HAP-1 (cell line): ENCODE results near the gene NF2.
A peak's percentile ranks its signal among the peaks of the same experiment; 100 is the strongest.

Experiments
- DNase-seq, 2 experiments: peaks; one replicate each; pipeline ENCODE4 v3.0.0-alpha.2; 2016 to 2020; ENCODE audit warnings: low spot score in 2 of 2
- H3K27me3 ChIP-seq: fragments of 250-450 bp; sonication (Bioruptor Pico); 2 replicates; pipeline ENCODE4 v1.5.1; 2020; ENCODE audit warnings: low read depth, mild to moderate bottlenecking, moderate library complexity
- H3K36me3 ChIP-seq: fragments of 250-450 bp; sonication (Bioruptor Pico); replicated peaks from 2 replicates; pipeline ENCODE4 v1.5.1; 2020; ENCODE audit warnings: mild to moderate bottlenecking
- H3K4me1 ChIP-seq: fragments of 250-450 bp; sonication (Bioruptor Pico); 2 replicates; pipeline ENCODE4 v1.5.1; 2020; ENCODE audit warnings: mild to moderate bottlenecking
- H3K4me3 ChIP-seq: fragments of 250-450 bp; sonication (Bioruptor Pico); 2 replicates; pipeline ENCODE4 v1.5.1; 2020; ENCODE audit warnings: mild to moderate bottlenecking, moderate library complexity
- H3K9me3 ChIP-seq: fragments of 250-450 bp; sonication (Bioruptor Pico); 2 replicates; pipeline ENCODE4 v1.5.1; 2020; ENCODE audit warnings: mild to moderate bottlenecking, moderate library complexity
- in situ Hi-C: fragments of 300-500 bp; cut with MboI; formaldehyde crosslinking; loops from 3 replicates; pipeline ENCODE4 v1.14.3; 2020; ENCODE audit warnings: low sequenced_read_pairs, inconsistent platforms, mixed read lengths

NF2 gene

DNA sequence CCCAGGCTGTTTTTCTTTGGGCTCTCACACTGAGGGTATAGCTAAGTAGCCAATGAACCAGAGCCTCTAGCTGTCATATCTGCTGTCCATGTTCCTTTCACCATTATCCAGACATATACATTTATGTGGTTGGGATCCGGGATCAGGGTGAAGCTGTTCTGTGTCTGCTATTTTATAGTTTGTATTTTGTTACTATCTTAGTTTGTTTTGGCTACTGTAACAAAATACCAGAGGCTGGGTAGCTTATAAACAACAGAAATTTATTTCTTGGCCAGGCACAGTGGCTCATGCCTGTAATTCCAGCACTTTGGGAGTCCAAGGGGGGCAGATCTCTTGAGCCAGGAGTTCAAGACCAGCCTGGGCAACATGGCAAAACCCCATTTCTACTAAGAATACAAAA lies 75.9 kb downstream of the NF2 start:
- Histone ChIP-seq H3K9me3 (no peaks in the 10 kb centered on the region), H3K4me1 (no peaks in the 10 kb centered on the region), H3K4me3 (no peak overlapping the region), H3K27me3 (no peaks in the 10 kb centered on the region), H3K36me3 (peaks cover 70% of the 10 kb centered on the region)
- in situ Hi-C loops: no loop called here
- no peak for DNase-seq

DNA sequence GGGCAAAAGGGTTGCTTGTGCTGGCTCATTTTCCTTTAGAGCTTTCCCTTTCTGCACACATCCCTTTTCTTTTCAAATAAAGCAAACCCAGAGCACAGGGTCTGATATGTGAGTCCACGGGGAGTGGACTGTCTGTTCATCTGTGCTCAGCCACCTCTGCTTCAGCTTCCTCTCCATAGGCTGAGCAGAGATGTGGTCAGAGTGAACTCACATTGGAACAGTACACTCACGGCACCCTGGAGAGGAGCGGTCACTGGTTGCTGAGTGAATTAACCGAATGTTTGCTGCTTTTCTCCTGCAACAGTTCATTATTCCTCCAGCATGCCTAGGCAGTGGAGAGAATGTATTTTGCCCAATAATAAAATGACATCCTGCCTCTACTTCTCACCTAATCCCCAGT lies 80.1 kb downstream of the NF2 start:
- in situ Hi-C loops: no loop called here
- H3K9me3 ChIP-seq: no peaks in the 10 kb centered on the region
- no peak overlapping the region for H3K4me3 ChIP-seq
- no peaks in the 10 kb centered on the region for H3K4me1 ChIP-seq
- DNase-seq: no peak
- no peaks in the 10 kb centered on the region for H3K27me3 ChIP-seq
- H3K36me3 ChIP-seq: peaks cover 52% of the 10 kb centered on the region

DNA sequence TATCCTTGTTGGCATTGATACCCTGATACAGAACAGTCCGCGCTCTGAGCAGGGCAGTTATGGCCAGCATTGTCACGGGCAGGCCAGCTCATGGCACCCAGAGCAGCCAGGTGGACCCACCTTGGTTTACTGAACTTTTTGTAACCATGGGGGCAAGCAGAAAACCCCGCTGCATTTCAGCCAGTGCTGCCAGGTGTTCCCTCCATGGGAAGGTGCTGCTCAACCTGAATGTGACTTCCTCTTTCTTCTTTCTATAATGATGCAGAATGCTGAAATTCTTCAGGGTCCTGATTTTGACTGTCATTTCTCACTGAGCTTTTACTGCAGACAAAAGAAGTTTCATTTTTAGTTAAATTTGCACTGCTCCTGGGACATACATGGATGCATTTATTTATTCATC lies 80.8 kb downstream of the NF2 start:
- Histone ChIP-seq H3K4me1 (peaks cover 2% of the 10 kb centered on the region), H3K4me3 (no peak overlapping the region), H3K9me3 (no peaks in the 10 kb centered on the region), H3K36me3 (peaks cover 44% of the 10 kb centered on the region), H3K27me3 (no peaks in the 10 kb centered on the region)
- in situ Hi-C loops: no loop called here
- no peak for DNase-seq

DNA sequence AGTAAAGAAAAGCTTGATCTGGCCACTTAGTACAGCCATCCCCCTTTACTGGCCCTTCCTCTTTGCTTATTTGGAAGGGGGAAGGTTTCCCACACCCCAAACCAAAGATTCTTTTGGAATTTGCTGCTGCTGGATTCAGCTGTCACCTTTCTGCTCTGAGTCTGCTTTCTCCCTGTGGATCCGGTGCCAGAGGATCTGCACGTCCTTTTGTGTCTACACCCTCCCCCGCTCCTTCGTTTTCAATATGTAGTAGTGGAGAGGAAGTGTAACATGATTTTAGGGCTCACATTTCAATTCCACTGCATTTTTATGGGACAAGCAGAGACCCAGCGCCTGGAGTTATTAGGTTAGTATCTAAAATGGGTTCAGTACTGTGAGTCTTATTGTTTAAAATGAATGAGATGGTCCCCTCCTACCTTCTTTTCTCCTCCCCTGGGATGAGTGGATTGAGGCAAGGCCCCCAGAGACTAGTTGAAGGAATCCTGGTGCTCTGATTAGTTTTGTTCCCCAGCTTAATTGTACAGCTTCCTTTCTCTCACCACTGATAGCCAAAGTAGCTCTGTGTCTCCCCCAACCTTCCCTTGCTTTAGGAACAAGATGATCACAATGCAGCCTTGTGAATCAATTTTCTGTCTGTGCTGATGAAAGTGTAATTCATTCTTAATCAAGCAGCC lies 85.9 kb downstream of the NF2 start:
- in situ Hi-C loops: no loop called here

DNA sequence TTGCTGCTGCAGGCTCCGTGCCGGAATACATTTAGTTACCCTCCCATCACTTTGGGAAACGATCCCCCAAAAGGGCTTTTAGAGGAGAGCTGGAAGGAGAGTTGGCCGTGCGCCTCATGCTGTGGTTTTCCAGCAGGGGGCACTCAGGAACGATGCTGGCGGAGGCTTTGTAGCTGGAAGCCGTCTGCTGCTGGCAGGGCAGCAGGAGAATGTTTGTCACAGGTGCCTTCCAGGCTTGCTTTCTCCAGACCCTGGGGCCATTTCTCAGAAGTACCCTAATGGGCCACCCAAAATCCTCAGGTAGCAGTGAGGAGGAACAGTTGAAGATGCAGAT lies 86.4 kb downstream of the NF2 start:
- DNase-seq: peak; percentile 47 to 75
- H3K4me1 ChIP-seq: peaks cover 9% of the 10 kb centered on the region
- no peak overlapping the region for H3K4me3 ChIP-seq
- H3K36me3 ChIP-seq: peaks cover 5% of the 10 kb centered on the region
- no peaks in the 10 kb centered on the region for H3K9me3 ChIP-seq
- H3K27me3 ChIP-seq: no peaks in the 10 kb centered on the region
- in situ Hi-C loops: no loop called here

More for the DNA sequence above, 85.9 kb downstream of the NF2 start:
- no peaks in the 10 kb centered on the region for H3K27me3 ChIP-seq
- DNase-seq: peak in 1 of 2 experiments; percentile 58
- peaks cover 9% of the 10 kb centered on the region for H3K4me1 ChIP-seq
- H3K9me3 ChIP-seq: no peaks in the 10 kb centered on the region
- H3K4me3 ChIP-seq: no peak overlapping the region
- H3K36me3 ChIP-seq: peaks cover 8% of the 10 kb centered on the region

DNA sequence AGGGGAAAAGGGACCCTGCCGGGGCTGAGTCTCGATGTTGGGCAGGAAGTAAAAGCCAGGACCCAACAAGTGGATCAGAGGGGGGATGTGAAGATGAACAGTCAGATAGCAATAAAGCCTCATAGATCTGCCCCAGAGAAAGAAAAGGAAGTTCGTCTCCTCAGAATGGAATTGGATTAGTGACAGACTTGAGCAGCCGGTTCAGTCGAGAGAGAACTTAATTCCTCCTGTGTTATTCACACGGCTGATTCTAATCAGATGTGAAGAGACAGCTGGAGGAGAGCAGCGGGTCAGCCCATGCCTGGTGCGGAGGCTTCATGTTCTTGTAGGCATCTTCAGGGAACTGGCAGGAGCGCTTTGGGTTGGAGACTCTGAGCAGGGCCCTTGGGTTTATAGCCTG lies 87.0 kb downstream of the NF2 start:
- Histone ChIP-seq H3K4me3 (no peak overlapping the region), H3K9me3 (no peaks in the 10 kb centered on the region), H3K4me1 (peaks cover 9% of the 10 kb centered on the region), H3K27me3 (no peaks in the 10 kb centered on the region), H3K36me3 (peaks cover 9% of the 10 kb centered on the region)
- in situ Hi-C loops: no loop called here
- DNase-seq: no peak

DNA sequence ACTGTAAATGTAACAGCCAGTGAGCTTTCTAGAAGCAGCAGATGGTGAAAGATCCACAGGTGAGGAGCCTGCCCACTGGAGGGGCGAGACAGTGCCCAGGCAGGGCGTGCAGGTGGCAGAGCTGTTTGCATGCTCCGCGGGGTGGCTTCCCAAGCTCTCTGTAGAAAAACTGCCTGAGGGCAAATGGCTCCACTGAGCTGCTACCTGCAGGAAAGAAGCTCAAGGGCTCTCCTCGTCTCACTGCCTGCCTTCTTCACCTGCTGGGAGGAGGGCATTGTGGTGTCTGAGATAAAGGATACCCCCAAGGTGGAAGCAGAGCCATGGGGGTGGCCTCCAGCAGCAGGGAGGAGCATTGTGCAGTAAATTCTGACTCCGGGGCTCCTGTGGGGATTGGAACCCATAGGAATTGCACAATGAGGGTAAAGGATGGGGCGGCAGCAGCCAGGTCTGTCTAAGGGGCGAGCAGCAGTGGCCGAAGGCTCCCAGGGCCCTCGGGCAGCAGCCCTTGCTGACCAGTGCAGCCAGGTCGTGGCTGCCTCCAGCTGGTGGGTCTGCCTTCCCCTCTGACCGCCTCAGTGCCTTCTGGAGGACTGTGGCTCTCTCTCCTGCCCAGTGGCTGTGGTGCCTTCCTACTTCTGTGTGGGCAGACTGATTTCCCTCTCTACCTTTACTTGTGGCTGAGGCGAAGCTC lies 88.3 kb downstream of the NF2 start:
- Histone ChIP-seq H3K4me3 (no peak overlapping the region), H3K36me3 (peaks cover 7% of the 10 kb centered on the region; the same call in 1 of the 2 replicates), H3K4me1 (peaks cover 9% of the 10 kb centered on the region), H3K27me3 (no peaks in the 10 kb centered on the region), H3K9me3 (no peaks in the 10 kb centered on the region)
- in situ Hi-C loops: no loop called here
- DNase-seq: no peak

DNA sequence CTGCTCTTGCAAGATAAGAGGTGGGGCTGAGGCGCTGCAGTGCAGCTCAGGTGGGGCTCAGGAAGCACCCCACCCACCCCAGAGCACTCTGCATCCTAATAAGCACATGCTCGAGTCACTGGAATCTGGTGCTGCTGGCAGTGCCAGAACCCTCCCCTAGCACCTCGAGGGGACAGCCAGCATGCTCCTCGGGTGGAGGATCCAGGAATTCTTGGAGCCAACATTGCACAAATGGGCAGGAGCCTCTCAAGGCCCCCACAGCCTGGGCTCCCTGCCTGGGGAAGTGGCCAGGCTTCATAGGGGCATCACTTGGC lies 88.9 kb downstream of the NF2 start:
- DNase-seq: no peak
- Histone ChIP-seq H3K4me1 (peaks cover 9% of the 10 kb centered on the region), H3K9me3 (no peaks in the 10 kb centered on the region), H3K27me3 (no peaks in the 10 kb centered on the region), H3K36me3 (peaks cover 7% of the 10 kb centered on the region; the same call in 1 of the 2 replicates), H3K4me3 (no peak overlapping the region)
- in situ Hi-C loops: no loop called here

DNA sequence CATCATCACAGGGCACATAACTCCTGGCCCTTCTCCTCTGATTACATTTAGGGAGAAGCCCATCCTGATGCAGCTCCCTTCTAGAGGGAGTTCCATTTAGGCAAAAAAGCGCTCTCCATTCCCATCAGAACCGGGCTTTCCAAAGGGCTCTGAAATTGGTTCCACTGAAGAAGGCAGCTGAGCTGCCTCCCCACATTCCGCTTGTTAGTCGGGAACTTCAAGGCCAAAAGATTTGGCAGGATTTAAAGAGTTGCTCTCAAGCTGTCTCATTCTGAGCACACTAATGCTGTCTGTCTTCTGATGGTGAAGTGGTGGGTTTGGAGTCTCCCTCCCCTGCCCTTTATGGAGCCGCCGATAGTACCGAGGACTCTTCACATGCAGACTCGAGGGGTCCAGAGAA lies 89.7 kb downstream of the NF2 start:
- Histone ChIP-seq H3K36me3 (peaks cover 7% of the 10 kb centered on the region; the same call in 1 of the 2 replicates), H3K4me3 (no peak overlapping the region), H3K4me1 (peaks cover 9% of the 10 kb centered on the region), H3K9me3 (no peaks in the 10 kb centered on the region), H3K27me3 (no peaks in the 10 kb centered on the region)
- DNase-seq: no peak
- in situ Hi-C loops: no loop called here

DNA sequence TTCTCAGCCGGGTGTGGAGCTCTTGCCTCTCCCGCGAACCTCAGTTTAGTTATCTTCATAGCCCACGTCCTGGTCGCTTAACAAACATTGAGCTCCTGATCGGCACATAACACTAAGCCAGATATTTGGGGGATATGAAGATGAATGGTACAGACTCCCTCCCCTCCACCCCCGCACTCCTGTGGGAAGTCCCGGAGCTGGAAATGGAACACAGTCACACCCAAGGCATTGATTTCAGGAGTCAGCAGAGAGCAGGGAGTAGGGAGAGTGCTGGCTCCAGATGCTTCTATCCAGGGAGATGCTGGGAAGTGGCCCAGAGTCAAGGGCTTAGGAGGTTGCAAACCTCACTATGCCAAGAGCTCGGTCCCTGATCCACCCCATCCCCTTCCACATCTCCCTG lies 90.2 kb downstream of the NF2 start:
- in situ Hi-C loops: no loop called here
- Histone ChIP-seq H3K36me3 (peaks cover 7% of the 10 kb centered on the region; the same call in 1 of the 2 replicates), H3K4me1 (peaks cover 9% of the 10 kb centered on the region)

DNA sequence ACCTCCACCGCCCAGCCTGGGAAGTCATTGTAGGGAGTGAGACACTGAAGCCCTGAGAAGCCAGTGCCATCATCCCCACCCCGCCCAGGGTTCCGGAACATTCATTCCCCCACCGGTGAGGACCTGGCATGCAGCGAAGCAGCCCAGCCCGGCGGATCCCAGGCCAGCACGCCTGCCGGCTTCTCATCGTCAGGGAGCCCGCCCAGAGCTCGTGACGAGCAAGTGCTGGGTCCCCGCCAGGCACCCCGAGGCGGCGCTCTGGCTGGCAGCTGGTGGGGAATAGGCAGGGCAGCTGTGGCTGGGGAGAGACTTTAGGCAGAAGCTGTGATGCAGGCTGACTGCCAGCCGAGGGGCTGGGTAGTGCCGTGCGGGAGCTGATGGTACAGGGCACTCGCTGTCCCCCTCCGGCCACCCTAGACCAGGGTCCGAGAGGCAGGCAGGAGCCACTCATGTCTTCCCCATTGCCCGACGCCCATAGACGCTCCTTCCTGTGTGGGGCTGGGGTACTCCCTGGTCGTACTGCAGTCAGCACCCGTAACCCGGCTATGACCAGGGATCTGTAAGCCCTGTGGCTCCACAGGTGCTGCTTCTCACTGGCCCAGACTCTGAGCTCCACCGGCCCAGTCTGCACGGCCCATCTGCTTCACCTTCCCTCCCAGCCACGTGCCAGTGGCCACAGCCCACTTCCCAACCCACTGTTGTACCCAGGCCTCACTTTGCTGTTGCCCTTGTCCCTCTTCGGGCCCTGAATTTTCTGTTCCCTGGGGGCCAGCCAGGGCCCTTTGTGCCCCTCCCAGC lies 91.9 kb downstream of the NF2 start:
- DNase-seq: no peak
- H3K4me3 ChIP-seq: no peak overlapping the region
- H3K27me3 ChIP-seq: no peaks in the 10 kb centered on the region
- H3K4me1 ChIP-seq: no peaks in the 10 kb centered on the region
- no peaks in the 10 kb centered on the region for H3K9me3 ChIP-seq
- peaks cover 7% of the 10 kb centered on the region; the same call in 1 of the 2 replicates for H3K36me3 ChIP-seq
- in situ Hi-C loops: no loop called here

More for the DNA sequence above, 90.2 kb downstream of the NF2 start:
- H3K4me3 ChIP-seq: no peak overlapping the region
- H3K9me3 ChIP-seq: no peaks in the 10 kb centered on the region
- no peaks in the 10 kb centered on the region for H3K27me3 ChIP-seq
- DNase-seq: no peak

DNA sequence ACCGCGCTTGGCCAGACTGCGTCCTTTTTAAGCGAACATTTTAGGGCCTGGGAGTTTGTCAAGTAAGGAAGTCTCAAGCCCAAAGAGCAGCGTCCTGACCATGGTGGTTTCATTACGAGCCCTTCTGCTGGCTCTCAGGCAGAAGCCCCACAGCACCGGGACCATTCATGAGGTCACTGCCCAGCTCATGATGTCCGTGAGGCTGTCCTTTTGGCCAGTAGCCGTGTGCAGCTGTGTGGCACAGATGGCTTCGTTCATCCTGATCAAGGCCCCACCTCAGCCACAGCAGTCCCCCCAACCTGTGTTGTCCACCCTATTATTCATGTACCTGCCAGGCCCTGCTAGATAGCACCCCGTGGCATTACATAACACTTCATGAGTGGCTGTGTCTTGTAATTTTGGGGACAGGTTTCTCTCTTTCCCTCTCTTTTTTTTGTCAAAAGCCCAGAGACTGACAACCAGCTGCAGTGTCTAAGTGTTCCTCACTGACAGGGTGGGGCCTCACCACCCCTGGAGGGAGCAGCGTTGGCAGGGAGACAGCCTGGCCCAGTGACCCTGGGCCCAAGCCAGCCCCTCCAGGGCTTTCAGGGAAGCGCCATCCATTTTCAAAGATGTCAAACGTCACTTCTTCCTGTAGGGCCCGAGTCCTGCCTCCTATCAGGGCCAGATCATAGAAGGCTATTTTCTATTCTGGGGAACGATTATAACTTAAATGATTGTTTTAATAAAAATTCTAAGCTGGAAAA lies 94.6 kb downstream of the NF2 start:
- Histone ChIP-seq H3K36me3 (peaks cover 7% of the 10 kb centered on the region; the same call in 1 of the 2 replicates), H3K27me3 (no peaks in the 10 kb centered on the region), H3K9me3 (no peaks in the 10 kb centered on the region), H3K4me1 (no peaks in the 10 kb centered on the region), H3K4me3 (no peak overlapping the region)
- DNase-seq: no peak
- in situ Hi-C loops: no loop called here

DNA sequence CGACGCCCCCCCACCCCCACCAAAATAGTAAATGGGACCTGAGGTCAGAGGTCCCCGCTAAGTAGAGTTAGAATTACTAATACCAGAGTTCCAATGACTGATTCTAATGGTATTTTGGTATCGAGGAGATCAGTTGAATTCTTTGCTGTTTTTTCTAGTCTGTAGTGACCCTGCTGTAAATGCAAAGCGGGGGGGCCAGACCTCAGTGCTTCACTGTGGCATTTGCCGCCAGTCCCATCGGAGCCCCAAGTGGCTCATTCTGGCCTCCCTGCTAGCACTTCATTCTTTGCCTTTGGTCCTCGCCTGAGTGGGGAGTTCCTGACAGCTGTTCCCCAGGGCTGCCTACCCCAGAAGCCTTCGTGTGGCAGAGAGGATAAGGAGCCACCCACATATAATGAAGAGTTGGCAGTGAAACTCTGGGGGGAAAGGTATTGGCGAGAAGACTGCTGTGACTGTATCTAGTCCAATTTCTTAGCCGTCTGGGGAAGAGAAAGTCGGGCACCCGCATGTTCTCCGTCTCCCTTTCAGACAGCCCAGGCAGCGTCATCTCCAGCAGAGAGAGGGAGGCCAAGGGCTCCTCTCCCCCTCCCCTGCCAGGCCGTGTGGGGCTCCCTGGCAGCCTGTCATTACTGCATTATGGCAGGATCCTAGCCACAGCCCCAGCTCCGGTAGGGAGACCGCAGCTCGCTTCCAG lies 96.9 kb downstream of the NF2 start:
- in situ Hi-C loops: no loop called here
- DNase-seq: no peak
- no peaks in the 10 kb centered on the region for H3K4me1 ChIP-seq
- H3K4me3 ChIP-seq: no peak overlapping the region
- no peaks in the 10 kb centered on the region for H3K9me3 ChIP-seq
- no peaks in the 10 kb centered on the region for H3K27me3 ChIP-seq
- no peaks in the 10 kb centered on the region for H3K36me3 ChIP-seq
